Measurements from ENCODE around the gene TNFRSF9. TPM values are rescaled to one million over a fixed set of nuclear protein-coding genes. Genes with fewer than 3 reads are reported as not detected.

TNFRSF9 gene
- total and polyA plus RNA-seq, 2 of the 8 experiments (the other 6 are each of a cell fraction or from before 2014, with no cell fraction given), result not detected

DNA sequence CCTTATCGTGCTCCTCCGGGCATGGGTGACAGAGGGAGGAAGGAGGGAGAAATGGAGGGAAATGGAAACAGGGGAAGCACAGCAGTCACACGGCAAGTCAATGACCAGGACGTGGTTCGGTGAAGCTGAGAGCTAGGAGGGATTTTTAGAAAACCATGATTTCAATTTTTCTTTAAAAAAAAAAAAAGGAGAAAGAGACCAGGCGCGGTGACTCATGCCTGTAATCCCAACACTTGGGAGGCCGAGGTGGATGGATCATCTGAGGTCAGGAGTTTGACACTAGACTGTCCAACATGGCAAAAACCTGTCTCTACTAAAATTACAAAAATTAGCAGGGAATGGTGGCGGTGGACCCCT is 776 bp upstream of the TNFRSF9 start:
- no peak overlapping the region for H3K56ac ChIP-seq (replicated peaks; ENCODE audit: insufficient read length, low read depth, low read length)
- H3K27ac ChIP-seq (ENCODE audit: low read depth, low read length), result no peak overlapping the region
- H3K4me3 ChIP-seq (ENCODE audit: extremely low read depth in 1 of 4, insufficient read depth in 2 of 4, low read depth in 3 of 4, low read length in 4 of 4), result no peak overlapping the region
- H3K36me3 ChIP-seq (ENCODE audit: control insufficient read depth in 2 of 4, insufficient read depth in 4 of 4, low read length in 3 of 4), result no peaks in the 10 kb centered on the region
- POLR2A ChIA-PET (ENCODE audit: partially characterized antibody), result no interaction called here
- H3K79me2 ChIP-seq (ENCODE audit: control insufficient read depth in 1 of 2, insufficient read depth in 2 of 2, low read length in 2 of 2), result no peaks in the 10 kb centered on the region
- H4K91ac ChIP-seq (replicated peaks; ENCODE audit: insufficient read length, low read length), result no peak overlapping the region
- peaks cover 0 to 8% (median 0%) of the 10 kb centered on the region in 4 experiments; a peak in 4 of 7 replicates for H3K4me1 ChIP-seq (replicated peaks in 1 of 4; ENCODE audit: control insufficient read depth in 3 of 4, insufficient read depth in 4 of 4, low read length in 3 of 4)
- no peak overlapping the region for H3K9ac ChIP-seq (replicated peaks in 1 of 4; ENCODE audit: extremely low read depth in 1 of 4, low read depth in 3 of 4, low read length in 3 of 4)
- no peaks in the 10 kb centered on the region for H4K20me1 ChIP-seq (replicated peaks in 1 of 2; ENCODE audit: control insufficient read depth in 1 of 2, insufficient read depth in 2 of 2, low read length in 2 of 2)
- H3K9me3 ChIP-seq (ENCODE audit: insufficient read depth in 2 of 2, low read depth in 1 of 2, low read length in 1 of 2), result no peaks in the 10 kb centered on the region
- no peak for DNase-seq (ENCODE audit: low read depth in 1 of 2, low spot score in 2 of 2)
- CTCF ChIA-PET (ENCODE audit: partially characterized antibody), result interaction anchor here (0.7 to 1.7 kb wide), 3 partner anchors 10 to 133 kb away, joined by 3 to 4 read pairs (median 4); no protein-coding TSS in a partner anchor
- H2BK15ac ChIP-seq (ENCODE audit: low read length), result no peak overlapping the region
- H4K5ac ChIP-seq (ENCODE audit: insufficient read length, low read depth, low read length), result no peak overlapping the region
- H3K23me2 ChIP-seq (ENCODE audit: low read depth, low read length), result no peaks in the 10 kb centered on the region; the same call in 1 of the 2 replicates
- no peak overlapping the region; a peak in 1 of 4 replicates for H3K4me2 ChIP-seq (ENCODE audit: insufficient read depth in 1 of 2, low read depth in 2 of 2, low read length in 2 of 2)
- no peak overlapping the region for H2BK120ac ChIP-seq (replicated peaks; ENCODE audit: low read depth, low read length)
- WGBS, 2 experiments (ENCODE audit: extremely low coverage in 1 of 2, insufficient coverage in 1 of 2, insufficient read length in 1 of 2, insufficient replicate concordance in 2 of 2, low coverage in 1 of 2, low lambda C conversion rate in 2 of 2, missing lambda C conversion rate in 1 of 2), result 77% methylated on average over 7 of the region's 9 CpGs; no CpG with 5 or more reads in 1 of the 2 experiments
- no peak overlapping the region for H2AFZ ChIP-seq (ENCODE audit: low read length)
- H2BK12ac ChIP-seq (ENCODE audit: low read depth, low read length), result no peak overlapping the region; the same call in 1 of the 2 replicates
- no peak overlapping the region for H3K23ac ChIP-seq (ENCODE audit: insufficient read length)
- H2AK5ac ChIP-seq (ENCODE audit: low read depth, low read length), result no peak overlapping the region
- H2BK5ac ChIP-seq (ENCODE audit: low read depth, low read length), result no peak overlapping the region
- H3K14ac ChIP-seq (ENCODE audit: insufficient read length), result no peak overlapping the region
- no peak overlapping the region for H2BK20ac ChIP-seq (ENCODE audit: low read length)
- no peaks in the 10 kb centered on the region for H3K79me1 ChIP-seq (ENCODE audit: low read depth, low read length)
- H3K27me3 ChIP-seq (replicated peaks in 1 of 4; ENCODE audit: control insufficient read depth in 3 of 4, extremely low read depth in 1 of 4, insufficient read depth in 3 of 4, low read length in 3 of 4), result peaks cover 16 to 31% (median 28%) of the 10 kb centered on the region in 4 experiments
- H3K4ac ChIP-seq (replicated peaks; ENCODE audit: insufficient read length, low read depth, low read length), result no peak overlapping the region
- H3K18ac ChIP-seq (ENCODE audit: extremely low read depth, low read length), result no peak overlapping the region
- H4K8ac ChIP-seq (ENCODE audit: extremely low read depth, insufficient read depth, low read length), result no peak overlapping the region
- no peak for FAIRE-seq
- TF ChIP-seq HDAC2 (IDR thresholded peaks at IDR 0.05; ENCODE audit: borderline replicate concordance in 1 of 2, low read depth in 2 of 2, low read length in 2 of 2) (no peak), YY1 (IDR thresholded peaks at IDR 0.05; ENCODE audit: low read depth, low read length) (no peak)
- TF ChIP-seq, protein P1, sequence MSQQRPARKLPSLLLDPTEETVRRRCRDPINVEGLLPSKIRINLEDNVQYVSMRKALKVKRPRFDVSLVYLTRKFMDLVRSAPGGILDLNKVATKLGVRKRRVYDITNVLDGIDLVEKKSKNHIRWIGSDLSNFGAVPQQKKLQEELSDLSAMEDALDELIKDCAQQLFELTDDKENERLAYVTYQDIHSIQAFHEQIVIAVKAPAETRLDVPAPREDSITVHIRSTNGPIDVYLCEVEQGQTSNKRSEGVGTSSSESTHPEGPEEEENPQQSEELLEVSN (IDR thresholded peaks at IDR 0.05), result peak; percentile 63; the same call in 1 of the 2 replicates

All from H1 (cell line).